ENCODE data around the gene GCLC. TPM values are rescaled to one million over a fixed set of nuclear protein-coding genes. Genes with fewer than 3 reads are reported as not detected.
"Not testable (repeated sequence)": the region's sequence is repeated elsewhere in the genome, so short reads cannot be mapped to it uniquely, and the experiment has no call there.

The GCLC gene
- total and polyA plus RNA-seq, 2 experiments from 2014 or later, result 16.9 to 40.3 TPM

GRCh38 chr6:53572379-53572778 is 27.5 kb upstream of the GCLC start:
- H4K20me1 ChIP-seq (replicated peaks; ENCODE audit: insufficient read depth); H3K4me3 ChIP-seq; ATAC-seq; H3K36me3 ChIP-seq (ENCODE audit: insufficient read depth); H3K4me2 ChIP-seq; H3K9me3 Mint-ChIP-seq; H3K27me3 Mint-ChIP-seq (ENCODE audit: insufficient read depth, low read depth, poor library complexity); H3K27ac ChIP-seq (ENCODE audit: low read depth); H3K79me2 ChIP-seq (replicated peaks; ENCODE audit: insufficient read depth); DNase-seq (ENCODE audit: low spot score); H3K4me3 Mint-ChIP-seq; H3K4me1 Mint-ChIP-seq; H2AFZ ChIP-seq; H3K4me1 ChIP-seq (ENCODE audit: insufficient read depth); H3K36me3 Mint-ChIP-seq (ENCODE audit: low read depth); H3K9me2 ChIP-seq (ENCODE audit: insufficient read depth); H3K27ac Mint-ChIP-seq; H3K27me3 ChIP-seq (ENCODE audit: insufficient read depth); H3F3A ChIP-seq (replicated peaks; ENCODE audit: low read depth): not testable (repeated sequence)

GRCh38 chr6:53568776-53569616 is 24.1 kb upstream of the GCLC start:
- H3K4me3 Mint-ChIP-seq, result no peak overlapping the region
- H3K9me3 Mint-ChIP-seq, result peaks cover 5% of the 10 kb centered on the region; the same call in 2 of the 3 replicates
- DNase-seq (ENCODE audit: low spot score) (no peak), ATAC-seq (no peak)
- H3K36me3 Mint-ChIP-seq (ENCODE audit: low read depth), result peaks cover 3% of the 10 kb centered on the region; the same call in 2 of the 3 replicates
- Histone ChIP-seq H3K4me3 (no peak overlapping the region), H2AFZ (no peak overlapping the region), H3K9me2 (ENCODE audit: insufficient read depth) (no peaks in the 10 kb centered on the region), H3K36me3 (ENCODE audit: insufficient read depth) (no peaks in the 10 kb centered on the region), H3K4me1 (ENCODE audit: insufficient read depth) (no peaks in the 10 kb centered on the region), H3K27me3 (ENCODE audit: insufficient read depth) (no peaks in the 10 kb centered on the region), H3F3A (replicated peaks; ENCODE audit: low read depth) (no peaks in the 10 kb centered on the region), H3K79me2 (replicated peaks; ENCODE audit: insufficient read depth) (no peaks in the 10 kb centered on the region), H4K20me1 (replicated peaks; ENCODE audit: insufficient read depth) (no peaks in the 10 kb centered on the region), H3K4me2 (no peak overlapping the region), H3K27ac (ENCODE audit: low read depth) (no peak overlapping the region)
- no peak overlapping the region for H3K27ac Mint-ChIP-seq
- H3K27me3 Mint-ChIP-seq (ENCODE audit: insufficient read depth, low read depth, poor library complexity), result peaks cover 3% of the 10 kb centered on the region
- peaks cover 5% of the 10 kb centered on the region for H3K4me1 Mint-ChIP-seq
- TF ChIP-seq ZNF462 (CRISPR knock-in tag; IDR thresholded peaks at IDR 0.05) (no peak), ZNF331 (CRISPR knock-in tag; IDR thresholded peaks at IDR 0.05; ENCODE audit: low read depth) (no peak), JUNB (IDR thresholded peaks at IDR 0.05; ENCODE audit: unreplicated experiment) (no peak), CTCF (conservative IDR thresholded peaks at IDR 0.05; ENCODE audit: low read depth in 2 of 2) (no peak), REST (IDR thresholded peaks at IDR 0.05; ENCODE audit: unreplicated experiment) (no peak), EZH2 (IDR thresholded peaks at IDR 0.05; ENCODE audit: low read depth, unreplicated experiment) (no peak), EZH2phosphoT487 (IDR thresholded peaks at IDR 0.05; ENCODE audit: unreplicated experiment) (no peak), POLR2AphosphoS5 (IDR thresholded peaks at IDR 0.05; ENCODE audit: low read depth) (no peak)
